Measurements from ENCODE around the gene AEN. TPM values are rescaled to one million over a fixed set of nuclear protein-coding genes. Genes with fewer than 3 reads are reported as not detected.
A peak's percentile ranks its signal among the peaks of the same experiment; 100 is the strongest.

Gene AEN
- total and polyA plus RNA-seq, 2 of the 8 experiments (the other 6 are each of a cell fraction or from before 2014, with no cell fraction given) = 112 to 122 TPM

GRCh38 chr15:88629071-88629470 lies 7.9 kb downstream of the AEN start:
- Histone ChIP-seq H3K4me1 (replicated peaks in 1 of 4; ENCODE audit: control insufficient read depth in 3 of 4, insufficient read depth in 4 of 4, low read length in 3 of 4) (peaks cover 2 to 9% (median 4%) of the 10 kb centered on the region in 4 experiments), H3K56ac (replicated peaks; ENCODE audit: insufficient read length, low read depth, low read length) (no peak overlapping the region), H3K23me2 (ENCODE audit: low read depth, low read length) (no peaks in the 10 kb centered on the region; the same call in 1 of the 2 replicates), H4K91ac (replicated peaks; ENCODE audit: insufficient read length, low read length) (no peak overlapping the region), H3K4ac (replicated peaks; ENCODE audit: insufficient read length, low read depth, low read length) (no peak overlapping the region), H4K20me1 (replicated peaks in 1 of 2; ENCODE audit: control insufficient read depth in 1 of 2, insufficient read depth in 2 of 2, low read length in 2 of 2) (peaks cover 61% of the 10 kb centered on the region in 2 experiments), H2BK15ac (ENCODE audit: low read length) (no peak overlapping the region), H2BK120ac (replicated peaks; ENCODE audit: low read depth, low read length) (no peak overlapping the region), H2AFZ (ENCODE audit: low read length) (no peak overlapping the region), H2BK12ac (ENCODE audit: low read depth, low read length) (no peak overlapping the region), H3K27me3 (replicated peaks in 1 of 4; ENCODE audit: control insufficient read depth in 3 of 4, extremely low read depth in 1 of 4, insufficient read depth in 3 of 4, low read length in 3 of 4) (no peaks in the 10 kb centered on the region), H2BK20ac (ENCODE audit: low read length) (no peak overlapping the region), H3K9me3 (ENCODE audit: insufficient read depth in 2 of 2, low read depth in 1 of 2, low read length in 1 of 2) (no peaks in the 10 kb centered on the region), H3K9ac (replicated peaks in 1 of 4; ENCODE audit: extremely low read depth in 1 of 4, low read depth in 3 of 4, low read length in 3 of 4) (no peak overlapping the region), H3K18ac (ENCODE audit: extremely low read depth, low read length) (no peak overlapping the region), H3K4me2 (ENCODE audit: insufficient read depth in 1 of 2, low read depth in 2 of 2, low read length in 2 of 2) (no peak overlapping the region), H3K23ac (ENCODE audit: insufficient read length) (no peak overlapping the region), H2AK5ac (ENCODE audit: low read depth, low read length) (no peak overlapping the region), H4K8ac (ENCODE audit: extremely low read depth, insufficient read depth, low read length) (no peak overlapping the region; the same call in 1 of the 2 replicates), H3K79me2 (ENCODE audit: control insufficient read depth in 1 of 2, insufficient read depth in 2 of 2, low read length in 2 of 2) (peaks cover 35 to 58% of the 10 kb centered on the region in 2 experiments), H3K14ac (ENCODE audit: insufficient read length) (no peak overlapping the region), H2BK5ac (ENCODE audit: low read depth, low read length) (no peak overlapping the region), H3K79me1 (ENCODE audit: low read depth, low read length) (peaks cover 28% of the 10 kb centered on the region; the same call in 1 of the 2 replicates), H3K4me3 (ENCODE audit: extremely low read depth in 1 of 4, insufficient read depth in 2 of 4, low read depth in 3 of 4, low read length in 4 of 4) (no peak overlapping the region), H3K36me3 (ENCODE audit: control insufficient read depth in 2 of 4, insufficient read depth in 4 of 4, low read length in 3 of 4) (peaks cover 51 to 79% (median 65%) of the 10 kb centered on the region in 4 experiments), H4K5ac (ENCODE audit: insufficient read length, low read depth, low read length) (no peak overlapping the region), H3K27ac (ENCODE audit: low read depth, low read length) (no peak overlapping the region; the same call in 1 of the 2 replicates)
- TF ChIP-seq POLR2AphosphoS5 (IDR thresholded peaks at IDR 0.05; ENCODE audit: low read depth, low read length) = 0 out of 2 replicates have a peak, but pooled peaks have one; percentile 7
- no peak for TF ChIP-seq SP4 (IDR thresholded peaks at IDR 0.05; ENCODE audit: low read length)
- peak in 1 of 2 experiments; percentile 39; a peak in 2 of 3 replicates for TF ChIP-seq POLR2A (IDR thresholded peaks at IDR 0.05; ENCODE audit: control extremely low read depth in 1 of 2, low read depth in 2 of 2, low read length in 2 of 2)
- no peak for TF ChIP-seq SUZ12 (IDR thresholded peaks at IDR 0.05; ENCODE audit: low read length)
- no peak for FAIRE-seq
- DNase-seq (ENCODE audit: low read depth in 1 of 2, low spot score in 2 of 2) = no peak
- POLR2A ChIA-PET (ENCODE audit: partially characterized antibody) = interaction anchor here (1.5 to 7.5 kb wide), 5 partner anchors 8 to 42 kb away, joined by 3 to 61 read pairs (median 7); partner anchors contain the start of gene AEN
- 89% methylated on average over 15 of the region's 16 CpGs; no CpG with 5 or more reads in 1 of the 2 experiments for WGBS, 2 experiments (ENCODE audit: extremely low coverage in 1 of 2, insufficient coverage in 1 of 2, insufficient read length in 1 of 2, insufficient replicate concordance in 2 of 2, low coverage in 1 of 2, low lambda C conversion rate in 2 of 2, missing lambda C conversion rate in 1 of 2)
- CTCF ChIA-PET (ENCODE audit: partially characterized antibody) = interaction anchor here (1.2 to 1.5 kb wide), 4 partner anchors 10 to 209 kb away, joined by 3 to 5 read pairs (median 4); partner anchors contain the start of gene ISG20
